Trophoblast cell (in vitro differentiated cells and primary cell): ENCODE measurements around the gene PNPLA1.

Experiments used
- DNase-seq, 2 donors: peaks; one replicate each; pipeline ENCODE4 v3.0.0-alpha.2; 2016
- H2AFZ ChIP-seq: 2 replicates; pipeline ENCODE4 v1.6.1; 2013; ENCODE audit warnings: low read length, moderate library complexity, mild to moderate bottlenecking; ENCODE audit not compliant: insufficient read depth, poor library complexity
- H2AK5ac ChIP-seq: 2 replicates; pipeline ENCODE4 v1.6.1; 2013; ENCODE audit warnings: mild to moderate bottlenecking, low read length
- H2BK120ac ChIP-seq: 2 replicates; pipeline ENCODE4 v1.6.1; 2013; ENCODE audit warnings: low read length, mild to moderate bottlenecking, moderate library complexity; ENCODE audit not compliant: insufficient read depth, poor library complexity
- H2BK12ac ChIP-seq: 2 replicates; pipeline ENCODE4 v1.6.1; 2013; ENCODE audit warnings: mild to moderate bottlenecking, low read length, moderate library complexity
- H2BK5ac ChIP-seq: 2 replicates; pipeline ENCODE4 v1.6.1; 2013; ENCODE audit warnings: low read length, low read depth, moderate library complexity, mild to moderate bottlenecking; ENCODE audit not compliant: poor library complexity
- H3K14ac ChIP-seq: 2 replicates; pipeline ENCODE4 v1.6.1; 2013; ENCODE audit warnings: mild to moderate bottlenecking, low read length
- H3K18ac ChIP-seq: 2 replicates; pipeline ENCODE4 v1.6.1; 2013; ENCODE audit warnings: mild to moderate bottlenecking, low read length
- H3K23ac ChIP-seq: 2 replicates; pipeline ENCODE4 v1.6.1; 2013; ENCODE audit warnings: low read length
- H3K27ac ChIP-seq: 2 replicates; pipeline ENCODE4 v1.5.1; 2013; ENCODE audit warnings: low read depth, mild to moderate bottlenecking, inconsistent platforms, low read length, moderate library complexity
- H3K27me3 ChIP-seq: 2 replicates; pipeline ENCODE4 v1.6.1; 2013; ENCODE audit warnings: inconsistent platforms, mild to moderate bottlenecking, low read length, moderate library complexity; ENCODE audit not compliant: insufficient read depth
- H3K36me3 ChIP-seq, 2 experiments: 1 replicate in 1 of 2; 2 replicates in 1 of 2; pipeline ENCODE4 v1.6.1; 2013; ENCODE audit warnings: low read length in 2 of 2, mild to moderate bottlenecking in 2 of 2, moderate library complexity in 1 of 2; ENCODE audit not compliant: insufficient read depth in 2 of 2, control insufficient read depth in 1 of 2
- H3K4ac ChIP-seq: 2 replicates; pipeline ENCODE4 v1.6.1; 2013; ENCODE audit warnings: low read depth, mild to moderate bottlenecking, low read length, moderate library complexity
- H3K4me1 ChIP-seq, 2 experiments: 1 replicate in 1 of 2; 2 replicates in 1 of 2; pipeline ENCODE4 v1.6.1; 2013; ENCODE audit warnings: low read length in 2 of 2, mild to moderate bottlenecking in 2 of 2, moderate library complexity in 1 of 2; ENCODE audit not compliant: insufficient read depth in 2 of 2, control insufficient read depth in 1 of 2
- H3K4me2 ChIP-seq: 2 replicates; pipeline ENCODE4 v1.6.1; 2013; ENCODE audit warnings: inconsistent platforms, mild to moderate bottlenecking, low read length, moderate library complexity
- H3K4me3 ChIP-seq: 2 replicates; pipeline ENCODE4 v1.5.1; 2013; ENCODE audit warnings: mild to moderate bottlenecking, low read depth, low read length, inconsistent platforms
- H3K79me1 ChIP-seq: one replicate; pipeline ENCODE4 v1.6.1; 2013; ENCODE audit warnings: low read length
- H3K79me2 ChIP-seq: 2 replicates; pipeline ENCODE4 v1.6.1; 2013; ENCODE audit warnings: low read length, mild to moderate bottlenecking; ENCODE audit not compliant: control insufficient read depth, insufficient read depth, poor library complexity
- H3K9ac ChIP-seq: 2 replicates; pipeline ENCODE4 v1.6.1; 2013; ENCODE audit warnings: mild to moderate bottlenecking, low read length
- H3K9me3 ChIP-seq: 2 replicates; pipeline ENCODE4 v1.6.1; 2013; ENCODE audit warnings: low read depth, mild to moderate bottlenecking, control low read depth, inconsistent platforms, low read length; ENCODE audit not compliant: insufficient read depth
- H4K12ac ChIP-seq: 2 replicates; pipeline ENCODE4 v1.6.1; 2013; ENCODE audit warnings: low read depth, mild to moderate bottlenecking, low read length, moderate library complexity
- H4K8ac ChIP-seq: 2 replicates; pipeline ENCODE4 v1.6.1; 2013; ENCODE audit warnings: low read depth, mild to moderate bottlenecking, low read length, moderate library complexity
- H4K91ac ChIP-seq: one replicate; pipeline ENCODE4 v1.6.1; 2013; ENCODE audit warnings: low read depth, mild to moderate bottlenecking, low read length, moderate library complexity
- WGBS: extraction: QIAGEN DNeasy Blood & Tissue Kit; methylation state at CpG from one replicate; pipeline ENCODE4 v1.1.7; 2013; ENCODE audit warnings: missing lambda C conversion rate; ENCODE audit not compliant: insufficient read length, insufficient coverage; ENCODE audit errors: extremely low coverage; 5-methylcytosine and 5-hydroxymethylcytosine counted together

Gene PNPLA1

GRCh38 chr6:36242626-36243025 is 27.2 kb upstream of the PNPLA1 start:
- no peak overlapping the region for H3K23ac ChIP-seq
- peaks cover 6% of the 10 kb centered on the region for H3K79me1 ChIP-seq
- H3K4me1 ChIP-seq: peaks cover 16% of the 10 kb centered on the region in 2 experiments
- no peak overlapping the region for H2AK5ac ChIP-seq
- peaks cover 4% of the 10 kb centered on the region for H3K79me2 ChIP-seq
- no peak overlapping the region for H3K18ac ChIP-seq
- H3K27me3 ChIP-seq: no peaks in the 10 kb centered on the region
- H3K9me3 ChIP-seq: no peaks in the 10 kb centered on the region
- H3K14ac ChIP-seq: no peak overlapping the region
- no peak overlapping the region for H4K8ac ChIP-seq
- H4K12ac ChIP-seq: no peak overlapping the region
- H2BK5ac ChIP-seq: no peak overlapping the region
- no peak overlapping the region for H2BK120ac ChIP-seq
- no peak overlapping the region for H3K4ac ChIP-seq
- H3K27ac ChIP-seq: no peak overlapping the region
- H2AFZ ChIP-seq: no peak overlapping the region
- H4K91ac ChIP-seq: no peak overlapping the region
- no peak overlapping the region for H2BK12ac ChIP-seq
- WGBS: no CpG with 5 or more reads among the region's 4 CpGs
- no peak overlapping the region for H3K4me2 ChIP-seq
- no peak overlapping the region for H3K9ac ChIP-seq
- H3K36me3 ChIP-seq: no peaks in the 10 kb centered on the region
- DNase-seq: no peak
- H3K4me3 ChIP-seq: no peak overlapping the region

- H2BK12ac ChIP-seq: no peak overlapping the region
- no peaks in the 10 kb centered on the region for H3K27me3 ChIP-seq
- H3K4me3 ChIP-seq: no peak overlapping the region
- H3K4me1 ChIP-seq: peaks cover 16% of the 10 kb centered on the region in 2 experiments
- peaks cover 6% of the 10 kb centered on the region for H3K79me1 ChIP-seq
- peaks cover 4% of the 10 kb centered on the region for H3K79me2 ChIP-seq
- no peak overlapping the region for H3K18ac ChIP-seq
- no peak overlapping the region for H3K23ac ChIP-seq
- no peak overlapping the region for H3K27ac ChIP-seq
- no peak overlapping the region for H3K9ac ChIP-seq
- no peak overlapping the region for H2AK5ac ChIP-seq
- no peak overlapping the region for H2BK5ac ChIP-seq
- H3K9me3 ChIP-seq: no peaks in the 10 kb centered on the region
- no peak for DNase-seq
- no peaks in the 10 kb centered on the region for H3K36me3 ChIP-seq
- no peak overlapping the region for H3K14ac ChIP-seq
- no CpG with 5 or more reads among the region's 3 CpGs for WGBS
- no peak overlapping the region for H2AFZ ChIP-seq
- no peak overlapping the region for H3K4me2 ChIP-seq
- H4K8ac ChIP-seq: no peak overlapping the region
- no peak overlapping the region for H4K91ac ChIP-seq
- H4K12ac ChIP-seq: no peak overlapping the region
- H2BK120ac ChIP-seq: no peak overlapping the region
- H3K4ac ChIP-seq: no peak overlapping the region
These were observed 26.2 kb upstream of the PNPLA1 start for GRCh38 chr6:36243562-36244212.

DNA sequence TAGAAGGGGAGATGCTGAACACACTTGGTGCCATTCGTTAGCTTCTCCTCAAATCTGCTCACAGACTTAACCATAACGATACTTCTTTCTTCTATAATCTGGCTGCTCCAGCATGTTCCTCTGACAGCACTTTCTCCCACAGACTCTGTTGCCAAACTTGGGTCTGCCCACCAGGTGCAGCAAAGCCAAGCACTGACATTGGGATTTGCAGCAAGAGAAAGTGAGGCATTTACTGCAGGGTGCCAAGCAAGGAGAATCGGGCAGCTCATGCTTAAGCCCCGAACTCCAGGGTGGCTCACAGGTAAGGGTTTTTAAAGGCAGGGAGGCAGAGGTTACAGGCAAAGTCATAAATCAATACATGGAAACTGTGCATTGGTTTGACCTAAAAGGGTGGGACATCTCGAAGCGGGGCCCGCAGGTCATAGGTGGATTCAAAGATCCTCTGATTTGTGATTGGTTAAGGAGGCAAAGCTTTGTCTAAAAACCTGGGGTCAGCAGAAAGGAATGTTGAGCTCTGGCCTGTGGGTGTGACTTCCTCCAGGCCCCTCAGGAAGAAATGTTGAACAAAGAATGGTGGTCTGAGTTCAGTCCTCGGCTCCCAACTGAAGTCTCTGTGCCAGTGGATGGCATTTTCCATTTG is 25.1 kb upstream of the PNPLA1 start:
- no CpG with 5 or more reads among the region's 8 CpGs for WGBS

DNA sequence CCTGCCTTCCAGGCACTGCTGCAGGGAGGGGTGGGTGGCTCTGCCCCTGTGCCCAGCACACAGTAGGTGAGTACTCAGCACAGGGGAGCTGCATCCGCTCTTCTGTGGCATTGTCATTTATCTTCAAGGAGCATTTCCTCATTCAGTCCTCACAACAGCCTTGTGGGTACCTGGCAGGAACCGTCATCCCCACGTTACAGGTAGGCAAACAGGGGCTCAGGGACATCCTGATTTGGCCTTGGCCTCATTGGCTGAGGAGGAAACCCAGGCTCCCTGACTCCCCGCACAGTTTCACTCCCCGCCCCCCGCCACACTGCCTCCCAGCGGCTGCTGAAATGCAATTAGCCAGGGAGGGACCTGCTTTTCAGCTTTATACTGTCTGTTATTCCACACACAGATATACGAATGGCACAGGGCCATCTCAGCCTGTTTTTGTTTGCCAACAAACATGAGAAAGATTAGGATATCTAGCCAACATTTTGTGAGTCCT is 24.2 kb upstream of the PNPLA1 start:
- no peak overlapping the region for H3K4me3 ChIP-seq
- H2BK120ac ChIP-seq: peak overlapping the region; percentile 74
- peak overlapping the region; percentile 90 for H4K91ac ChIP-seq
- no peaks in the 10 kb centered on the region for H3K27me3 ChIP-seq
- peak overlapping the region; percentile 51 for H3K14ac ChIP-seq
- H2AK5ac ChIP-seq: peak overlapping the region; percentile 75
- H3K27ac ChIP-seq: no peak overlapping the region
- no peaks in the 10 kb centered on the region for H3K9me3 ChIP-seq
- WGBS: no CpG with 5 or more reads among the region's 8 CpGs
- H4K8ac ChIP-seq: peak overlapping the region; percentile 64
- H3K23ac ChIP-seq: no peak overlapping the region
- peak overlapping the region; percentile 35 for H2BK5ac ChIP-seq
- H3K9ac ChIP-seq: no peak overlapping the region
- peaks cover 6% of the 10 kb centered on the region for H3K79me1 ChIP-seq
- peak overlapping the region; percentile 78 for H4K12ac ChIP-seq
- H3K4me2 ChIP-seq: no peak overlapping the region
- H3K4me1 ChIP-seq: peaks cover 16% of the 10 kb centered on the region in 2 experiments
- peak overlapping the region; percentile 4 for H3K4ac ChIP-seq
- peak overlapping the region; percentile 53 for H2BK12ac ChIP-seq
- H3K18ac ChIP-seq: peak overlapping the region; percentile 45
- no peaks in the 10 kb centered on the region for H3K36me3 ChIP-seq
- H2AFZ ChIP-seq: peak overlapping the region; percentile 33
- peaks cover 4% of the 10 kb centered on the region for H3K79me2 ChIP-seq
- no peak for DNase-seq

More for the DNA sequence above, 25.1 kb upstream of the PNPLA1 start:
- Histone ChIP-seq H3K14ac (no peak overlapping the region), H3K4me1 (peaks cover 16% of the 10 kb centered on the region in 2 experiments), H2AFZ (peak overlapping the region; percentile 28), H3K9ac (no peak overlapping the region), H2AK5ac (no peak overlapping the region), H3K4ac (no peak overlapping the region), H2BK5ac (no peak overlapping the region), H3K36me3 (no peaks in the 10 kb centered on the region), H4K12ac (no peak overlapping the region), H4K8ac (peak overlapping the region; percentile 87), H3K27ac (peak overlapping the region; percentile 13), H3K79me2 (peaks cover 4% of the 10 kb centered on the region), H3K18ac (no peak overlapping the region), H2BK12ac (no peak overlapping the region), H3K23ac (no peak overlapping the region), H3K79me1 (peaks cover 6% of the 10 kb centered on the region), H2BK120ac (peak overlapping the region; percentile 59), H3K4me3 (no peak overlapping the region), H3K9me3 (no peaks in the 10 kb centered on the region), H3K27me3 (no peaks in the 10 kb centered on the region), H3K4me2 (no peak overlapping the region), H4K91ac (peak overlapping the region; percentile 83)
- no peak for DNase-seq
